SH-SY5Y (cell line): ENCODE measurements around the gene CRELD2.

ENCODE experiments used
- GATA2 ChIP-seq: IDR thresholded peaks from 2 replicates; pipeline ENCODE4 v1.6.1; 2011; ENCODE audit warnings: mild to moderate bottlenecking, low read depth, low read length
- GATA3 ChIP-seq: IDR thresholded peaks from 2 replicates; pipeline ENCODE4 v1.6.1; 2011; ENCODE audit warnings: low read depth, mild to moderate bottlenecking, low read length, moderate library complexity

DNA sequence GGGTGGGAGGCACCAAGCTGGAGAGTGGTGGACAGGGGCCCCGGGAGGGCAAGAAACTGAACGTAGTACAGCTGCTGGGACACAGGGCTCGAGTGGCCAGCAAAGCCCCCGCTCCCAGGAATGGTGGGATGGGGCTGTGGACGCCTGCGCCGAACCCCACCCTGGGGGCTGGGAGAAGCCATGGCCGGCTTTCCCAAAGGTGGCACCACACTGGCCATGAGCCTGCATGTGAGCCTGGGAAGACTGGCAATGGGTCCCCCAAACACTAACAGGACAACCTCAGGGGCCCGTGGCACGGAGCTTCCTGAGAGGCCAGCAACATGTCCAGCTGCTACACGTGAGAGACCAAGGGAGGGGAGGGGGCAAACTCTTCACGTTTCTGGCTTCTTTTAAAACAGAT, 4.2 kb upstream of the CRELD2 start:
- TF ChIP-seq GATA2 (no peak), GATA3 (no peak)
